Upper lobe of left lung (tissue), 6 donors: Measurements from ENCODE around the gene DPH6. TPM values are rescaled to one million over a fixed set of nuclear protein-coding genes. Genes with fewer than 3 reads are reported as not detected.
"Not testable (repeated sequence)": the region's sequence is repeated elsewhere in the genome, so short reads cannot be mapped to it uniquely, and the experiment has no call there.

Experiments
- ATAC-seq, 2 donors: fragments of 200-7000 bp; cut with Tn5 transposase; one replicate each; pipeline ENCODE4 v1.9.1; 2022; ENCODE audit warnings: mild to moderate bottlenecking in 2 of 2, moderate library complexity in 2 of 2; ENCODE audit not compliant: low FRiP score in 2 of 2
- DNase-seq, 2 donors: peaks; one replicate each; pipeline ENCODE4 v3.0.0-alpha.2; 2019 to 2020
- H3K27ac ChIP-seq, 4 donors: fragments of 200-600 bp; sonication (generic); one replicate each; pipeline ENCODE4 v1.5.1; 2016 to 2019
- H3K27me3 ChIP-seq, 4 donors: fragments of 200-600 bp; sonication (generic); one replicate each; pipeline ENCODE4 v1.5.1; 2017 to 2019
- H3K36me3 ChIP-seq, 4 donors: fragments of 200-600 bp; sonication (generic); one replicate each; pipeline ENCODE4 v1.5.1; 2016 to 2019
- H3K4me1 ChIP-seq, 4 donors: fragments of 200-600 bp; sonication (generic); one replicate each; pipeline ENCODE4 v1.5.1; 2018 to 2019
- H3K4me3 ChIP-seq, 4 donors: fragments of 200-600 bp; sonication (generic); one replicate each; pipeline ENCODE4 v1.5.1; 2017 to 2019; ENCODE audit warnings: mild to moderate bottlenecking in 2 of 4, moderate library complexity in 1 of 4
- H3K9me3 ChIP-seq, 4 donors: fragments of 200-600 bp; sonication (generic); one replicate each; pipeline ENCODE4 v1.5.1; 2018 to 2019
- EP300 ChIP-seq, 4 donors: sonication (generic); formaldehyde crosslinking; IDR thresholded peaks; one replicate each; pipeline ENCODE4 v1.5.1; 2017; ENCODE audit warnings: antibody characterized with exemption in 4 of 4, control low read depth in 2 of 4
- POLR2A ChIP-seq, 4 donors: fragments of 450-650 bp; IDR thresholded peaks; one replicate each; pipeline ENCODE4 v1.5.1; 2016 to 2017; ENCODE audit warnings: antibody characterized with exemption in 4 of 4, mild to moderate bottlenecking in 2 of 4
- POLR2AphosphoS5 ChIP-seq, 2 donors: sonication (generic); formaldehyde crosslinking; IDR thresholded peaks; one replicate each; pipeline ENCODE4 v1.5.1; 2017; ENCODE audit warnings: antibody characterized with exemption in 2 of 2
- WGBS, 2 donors: methylation state at CpG; one replicate each; pipeline ENCODE4 v1.1.5; 2017 to 2018; 5-methylcytosine and 5-hydroxymethylcytosine counted together
- total RNA-seq, 6 donors: library from RNA; depleted of rRNA in 4 of 6; stranded (reverse); fragments of >200 nt in 4 of 6; gene quantifications; one replicate each; pipeline versions ENCODE4 v1.1.0 to v1.2.1, GENCODE V29; 2016 to 2021
- TF ChIP-seq, protein P1 (sequence below), 6 experiments: fragments of 450-650 bp in 4 of 6; fragments of 200-600 bp in 2 of 6; sonication (generic) in 2 of 6; IDR thresholded peaks; one replicate each; pipeline ENCODE4 v1.5.1; 2016 to 2019; ENCODE audit warnings: antibody characterized with exemption in 6 of 6
- donor health status: DM: no; HTN: no; CAD: no; lungs with moderate emphysema.
- donor health status: DM: no; HTN: yes; CAD: no; lungs with severe emphysema.

The DPH6 gene
- total RNA-seq, 6 donors from 2014 or later: 6.3 to 48.2 (median 14.6) TPM

DNA sequence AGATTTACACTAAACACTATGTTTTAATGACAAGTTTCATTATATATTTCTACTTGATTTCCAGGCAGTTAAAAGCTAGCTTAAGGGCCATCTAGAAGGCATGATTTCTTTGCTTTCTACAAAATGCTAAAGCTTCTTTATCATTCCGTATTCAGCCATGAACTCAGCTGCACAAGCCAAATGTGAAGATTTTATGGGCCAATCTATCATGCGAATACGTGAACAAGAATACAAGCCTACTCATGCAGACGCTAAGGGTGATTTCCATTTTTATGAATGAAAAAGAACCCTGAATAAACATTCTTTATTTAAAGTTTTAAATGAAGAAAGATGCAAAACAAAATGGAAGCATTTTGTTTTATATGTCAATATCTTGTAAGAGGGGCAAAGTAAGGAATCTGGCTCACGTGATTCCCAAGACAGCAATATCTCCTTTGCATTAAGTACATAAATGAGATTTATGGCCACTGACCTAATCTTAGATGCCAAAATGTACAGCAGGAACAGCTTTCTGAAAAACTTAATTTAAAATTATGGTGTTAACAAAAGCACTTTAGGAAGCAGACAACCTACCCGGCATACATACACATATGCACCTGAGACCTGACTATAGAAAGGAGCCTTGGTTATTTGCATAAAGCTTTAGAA lies 215.8 kb downstream of the DPH6 start:
- ATAC-seq (no peak), DNase-seq (no peak)
- 82 to 87% methylated on average over 6 of the region's 6 CpGs for WGBS, 2 donors

DNA sequence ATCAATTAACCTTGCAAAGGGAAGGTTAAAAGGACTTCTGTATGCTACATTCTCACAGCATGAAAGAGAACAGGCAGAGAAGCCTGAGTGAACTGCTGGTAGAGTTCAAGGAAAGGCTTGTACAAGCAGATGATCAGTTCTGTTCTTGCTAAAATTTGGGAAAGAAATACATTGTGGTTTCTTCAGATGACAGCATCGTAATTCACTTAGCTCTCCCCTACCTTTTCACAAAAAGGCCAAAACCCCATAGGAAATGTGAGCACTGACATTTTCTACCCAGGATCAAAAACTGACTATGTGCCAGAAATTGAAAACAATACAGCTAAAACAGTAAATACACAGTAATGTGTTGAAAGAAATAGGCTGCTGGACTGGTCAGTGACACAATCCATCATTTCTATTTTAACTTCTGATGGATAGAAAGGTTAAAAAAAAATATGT lies 216.4 kb downstream of the DPH6 start:
- Histone ChIP-seq H3K4me1 (no peaks in the 10 kb centered on the region), H3K27me3 (no peaks in the 10 kb centered on the region), H3K4me3 (no peak overlapping the region), H3K27ac (no peak overlapping the region), H3K36me3 (no peaks in the 10 kb centered on the region), H3K9me3 (no peaks in the 10 kb centered on the region)
- no peak for TF ChIP-seq POLR2A (IDR thresholded peaks at IDR 0.05)
- no peak for TF ChIP-seq POLR2AphosphoS5 (IDR thresholded peaks at IDR 0.05)
- TF ChIP-seq, protein P1, sequence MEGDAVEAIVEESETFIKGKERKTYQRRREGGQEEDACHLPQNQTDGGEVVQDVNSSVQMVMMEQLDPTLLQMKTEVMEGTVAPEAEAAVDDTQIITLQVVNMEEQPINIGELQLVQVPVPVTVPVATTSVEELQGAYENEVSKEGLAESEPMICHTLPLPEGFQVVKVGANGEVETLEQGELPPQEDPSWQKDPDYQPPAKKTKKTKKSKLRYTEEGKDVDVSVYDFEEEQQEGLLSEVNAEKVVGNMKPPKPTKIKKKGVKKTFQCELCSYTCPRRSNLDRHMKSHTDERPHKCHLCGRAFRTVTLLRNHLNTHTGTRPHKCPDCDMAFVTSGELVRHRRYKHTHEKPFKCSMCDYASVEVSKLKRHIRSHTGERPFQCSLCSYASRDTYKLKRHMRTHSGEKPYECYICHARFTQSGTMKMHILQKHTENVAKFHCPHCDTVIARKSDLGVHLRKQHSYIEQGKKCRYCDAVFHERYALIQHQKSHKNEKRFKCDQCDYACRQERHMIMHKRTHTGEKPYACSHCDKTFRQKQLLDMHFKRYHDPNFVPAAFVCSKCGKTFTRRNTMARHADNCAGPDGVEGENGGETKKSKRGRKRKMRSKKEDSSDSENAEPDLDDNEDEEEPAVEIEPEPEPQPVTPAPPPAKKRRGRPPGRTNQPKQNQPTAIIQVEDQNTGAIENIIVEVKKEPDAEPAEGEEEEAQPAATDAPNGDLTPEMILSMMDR (IDR thresholded peaks at IDR 0.05): no peak
- no peak for TF ChIP-seq EP300 (IDR thresholded peaks at IDR 0.05)
- ATAC-seq (no peak), DNase-seq (no peak)
- WGBS, 2 donors: 73 to 77% methylated on average over 1 of the region's 1 CpG

More for the DNA sequence above, 215.8 kb downstream of the DPH6 start:
- Histone ChIP-seq H3K4me1 (no peaks in the 10 kb centered on the region), H3K9me3 (no peaks in the 10 kb centered on the region), H3K27ac (no peak overlapping the region), H3K27me3 (no peaks in the 10 kb centered on the region), H3K36me3 (no peaks in the 10 kb centered on the region), H3K4me3 (no peak overlapping the region)
- TF ChIP-seq, protein P1 (IDR thresholded peaks at IDR 0.05): no peak
- no peak for TF ChIP-seq POLR2AphosphoS5 (IDR thresholded peaks at IDR 0.05)
- no peak for TF ChIP-seq EP300 (IDR thresholded peaks at IDR 0.05)
- TF ChIP-seq POLR2A (IDR thresholded peaks at IDR 0.05): no peak

DNA sequence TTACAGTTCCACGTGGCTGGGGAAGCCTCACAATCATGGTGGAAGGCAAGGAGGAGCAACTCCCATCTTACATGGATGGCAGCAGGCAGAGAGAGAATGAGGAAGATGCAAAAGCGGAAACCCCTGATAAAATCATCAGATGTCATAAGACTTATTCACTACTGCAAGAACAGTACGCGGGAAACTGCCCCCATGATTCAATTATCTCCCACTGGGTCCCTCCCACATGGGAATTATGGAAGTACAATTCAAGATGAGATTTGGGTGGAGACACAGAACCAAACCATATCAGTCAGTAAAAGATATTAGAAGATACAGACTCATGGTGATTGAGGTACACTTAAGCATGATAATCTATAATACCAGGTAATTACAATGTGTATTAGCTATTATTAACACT lies 217.1 kb downstream of the DPH6 start:
- not testable (repeated sequence) for DNase-seq, ATAC-seq, H3K4me3 ChIP-seq, H3K36me3 ChIP-seq, H3K27me3 ChIP-seq, H3K9me3 ChIP-seq, H3K27ac ChIP-seq, H3K4me1 ChIP-seq
- 89 to 90% methylated on average over 4 of the region's 4 CpGs for WGBS, 2 donors

DNA sequence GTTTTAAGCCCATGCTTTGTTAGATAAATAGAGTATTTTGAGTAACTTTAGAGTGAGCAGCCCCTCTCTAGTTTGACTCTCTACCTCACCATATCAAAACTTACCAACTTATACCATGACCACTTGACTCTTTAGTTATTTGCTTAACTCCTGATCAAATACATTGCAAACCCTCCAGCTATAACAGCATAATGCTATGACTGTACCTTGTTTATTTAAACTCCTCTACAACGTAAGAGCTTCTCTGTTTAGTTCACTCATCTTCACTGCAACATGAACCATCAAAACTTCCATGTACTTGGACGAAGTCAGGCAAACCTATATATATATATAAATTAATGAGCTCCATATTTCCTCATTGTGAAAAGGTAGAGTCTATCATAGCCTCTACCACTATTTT lies 218.2 kb downstream of the DPH6 start:
- 56 to 65% methylated on average over 2 of the region's 2 CpGs for WGBS, 2 donors
- no peak for TF ChIP-seq POLR2AphosphoS5 (IDR thresholded peaks at IDR 0.05)
- TF ChIP-seq POLR2A (IDR thresholded peaks at IDR 0.05): no peak
- TF ChIP-seq, protein P1 (IDR thresholded peaks at IDR 0.05): no peak
- TF ChIP-seq EP300 (IDR thresholded peaks at IDR 0.05): no peak
- DNase-seq (no peak), ATAC-seq (no peak)
- Histone ChIP-seq H3K36me3 (no peaks in the 10 kb centered on the region), H3K27ac (no peak overlapping the region), H3K27me3 (no peaks in the 10 kb centered on the region), H3K4me3 (no peak overlapping the region), H3K9me3 (no peaks in the 10 kb centered on the region), H3K4me1 (no peaks in the 10 kb centered on the region)

DNA sequence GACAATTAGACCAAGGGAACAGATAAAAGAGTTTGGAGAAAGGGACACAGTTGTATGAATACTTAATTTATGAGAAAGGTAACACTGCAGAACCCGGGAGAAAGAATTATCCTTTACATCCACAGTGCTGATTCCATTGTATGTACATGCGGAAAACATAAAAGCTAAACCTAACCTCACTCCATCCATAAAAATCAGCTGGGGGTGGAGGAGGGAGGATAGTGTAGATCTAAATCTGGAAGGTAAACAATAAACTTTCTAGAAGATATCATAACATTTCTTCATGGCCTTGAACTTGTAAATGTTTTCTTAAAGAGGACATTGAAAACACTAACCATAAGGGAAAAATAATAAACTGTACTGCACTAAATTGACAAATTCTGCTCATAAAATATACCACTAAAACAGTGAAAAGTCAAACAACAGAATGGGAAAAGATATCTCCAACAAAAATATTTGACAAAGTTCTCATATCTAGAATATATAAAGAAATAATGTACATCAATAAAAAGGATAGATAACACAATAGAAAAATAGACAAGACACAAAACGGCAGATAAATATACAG lies 220.5 kb downstream of the DPH6 start:
- no peaks in the 10 kb centered on the region for H3K36me3 ChIP-seq
- no peak overlapping the region for H3K27ac ChIP-seq
- H3K4me1 ChIP-seq: no peaks in the 10 kb centered on the region
- DNase-seq (no peak), ATAC-seq (no peak)
- 83 to 97% methylated on average over 3 of the region's 3 CpGs for WGBS, 2 donors
- TF ChIP-seq POLR2AphosphoS5 (IDR thresholded peaks at IDR 0.05) (no peak), EP300 (IDR thresholded peaks at IDR 0.05) (no peak), POLR2A (IDR thresholded peaks at IDR 0.05) (no peak)
- TF ChIP-seq, protein P1 (IDR thresholded peaks at IDR 0.05): no peak
- no peaks in the 10 kb centered on the region for H3K27me3 ChIP-seq
- H3K9me3 ChIP-seq: no peaks in the 10 kb centered on the region
- no peak overlapping the region for H3K4me3 ChIP-seq
